Urinary bladder (tissue), 4 donors: ENCODE measurements around the gene CNOT9. TPM values are rescaled to one million over a fixed set of nuclear protein-coding genes. Genes with fewer than 3 reads are reported as not detected.

Experiments used
- DNase-seq: peaks from one replicate; pipeline ENCODE4 v3.0.0-alpha.2; 2015; ENCODE audit errors: extremely low spot score
- H3K27ac ChIP-seq: one replicate; pipeline ENCODE4 v1.5.1; 2013; ENCODE audit warnings: low read depth, mild to moderate bottlenecking, moderate library complexity
- H3K36me3 ChIP-seq: one replicate; pipeline ENCODE4 v1.6.1; 2013; ENCODE audit warnings: mild to moderate bottlenecking, moderate library complexity; ENCODE audit not compliant: insufficient read depth
- H3K4me1 ChIP-seq: one replicate; pipeline ENCODE4 v1.6.1; 2013; ENCODE audit warnings: mild to moderate bottlenecking, moderate library complexity; ENCODE audit not compliant: insufficient read depth
- H3K4me3 ChIP-seq: one replicate; pipeline ENCODE4 v1.5.1; 2013; ENCODE audit warnings: low read depth, low read length
- WGBS: extraction: QIAGEN DNeasy Blood & Tissue Kit; methylation state at CpG from one replicate; pipeline ENCODE4 v1.1.7; 2013; 5-methylcytosine and 5-hydroxymethylcytosine counted together
- polyA plus RNA-seq: library from polyadenylated mRNA; stranded (reverse); fragments of 200-250 nt; gene quantifications from one replicate; pipeline ENCODE4 v1.2.3, GENCODE V29; 2013
- small RNA-seq: library from RNA; depleted of rRNA; stranded (forward); fragments of <200 nt; gene quantifications from one replicate; pipeline ENCODE3, GENCODE V24; 2014
- total RNA-seq: library from RNA; depleted of rRNA; stranded (reverse); fragments of >200 nt; gene quantifications from one replicate; pipeline ENCODE4 v1.2.3, GENCODE V29; 2014
- donor health status: healthy with polysubstance abuse.
- donor health status: healthy.

The CNOT9 gene
- total and polyA plus RNA-seq, 2 donors, result 19.6 to 43.8 TPM

GRCh38 chr2:218642786-218643185 lies 74.1 kb downstream of the CNOT9 start:
- WGBS, result 91% methylated on average over 17 of the region's 17 CpGs
- no peaks in the 10 kb centered on the region for H3K4me1 ChIP-seq
- H3K4me3 ChIP-seq, result no peak overlapping the region
- no peaks in the 10 kb centered on the region for H3K36me3 ChIP-seq
- H3K27ac ChIP-seq, result no peak overlapping the region
- no peak for DNase-seq

GRCh38 chr2:218643751-218644310 lies 75.2 kb downstream of the CNOT9 start:
- WGBS, result 94% methylated on average over 10 of the region's 10 CpGs
- H3K4me3 ChIP-seq, result no peak overlapping the region
- H3K27ac ChIP-seq, result no peak overlapping the region
- no peaks in the 10 kb centered on the region for H3K36me3 ChIP-seq
- H3K4me1 ChIP-seq, result no peaks in the 10 kb centered on the region
- no peak for DNase-seq

- whole genome bisulfite sequencing, result 88% methylated on average over 11 of the region's 11 CpGs
- no peak for DNase-seq
- H3K36me3 ChIP-seq, result no peaks in the 10 kb centered on the region
- no peak overlapping the region for H3K4me3 ChIP-seq
- H3K27ac ChIP-seq, result no peak overlapping the region
- no peaks in the 10 kb centered on the region for H3K4me1 ChIP-seq
Observed at GRCh38 chr2:218644721-218645120, 76.1 kb downstream of the CNOT9 start.

GRCh38 chr2:218645126-218645525 lies 76.5 kb downstream of the CNOT9 start:
- H3K4me3 ChIP-seq, result no peak overlapping the region
- no peaks in the 10 kb centered on the region for H3K36me3 ChIP-seq
- WGBS, result 92% methylated on average over 1 of the region's 1 CpG

More at GRCh38 chr2:218645126-218645525, 76.5 kb downstream of the CNOT9 start:
- H3K27ac ChIP-seq, result no peak overlapping the region
- no peaks in the 10 kb centered on the region for H3K4me1 ChIP-seq
- no peak for DNase-seq

Small RNA genes lying within 50 kb of the gene (small RNA-seq; reads per million reads assigned to genes)
- gene RNU6-136P, result not detected

Other genes starting within 250 kb of the CNOT9 start
- gene CATIP, start 212.0 kb upstream of the CNOT9 start, total RNA-seq, result not detected
- not detected for gene CATIP, start 212.0 kb upstream of the CNOT9 start, polyA plus RNA-seq
- 1.7 TPM for gene SLC11A1, start 186.6 kb upstream of the CNOT9 start, total RNA-seq
- 19.7 TPM for gene SLC11A1, start 186.6 kb upstream of the CNOT9 start, polyA plus RNA-seq
- 66.2 TPM for gene CTDSP1, start 169.0 kb upstream of the CNOT9 start, total RNA-seq
- gene CTDSP1, start 169.0 kb upstream of the CNOT9 start, polyA plus RNA-seq, result 179 TPM
- not detected for gene VIL1, start 149.7 kb upstream of the CNOT9 start, total RNA-seq
- gene VIL1, start 149.7 kb upstream of the CNOT9 start, polyA plus RNA-seq, result 0.08 TPM
- gene USP37, start 488 bp upstream of the CNOT9 start, total RNA-seq, result 37.1 TPM
- 4.6 TPM for gene USP37, start 488 bp upstream of the CNOT9 start, polyA plus RNA-seq
- gene PLCD4, start 39.1 kb downstream of the CNOT9 start, total RNA-seq, result 6.7 TPM
- 28.4 TPM for gene PLCD4, start 39.1 kb downstream of the CNOT9 start, polyA plus RNA-seq
- gene ZNF142, start 90.8 kb downstream of the CNOT9 start, total RNA-seq, result 8.5 TPM
- gene ZNF142, start 90.8 kb downstream of the CNOT9 start, polyA plus RNA-seq, result 12.8 TPM
- gene BCS1L, start 90.8 kb downstream of the CNOT9 start, total RNA-seq, result 24.3 TPM
- 39.5 TPM for gene BCS1L, start 90.8 kb downstream of the CNOT9 start, polyA plus RNA-seq
- gene RNF25, start 103.2 kb downstream of the CNOT9 start, total RNA-seq, result 20.6 TPM
- 29.0 TPM for gene RNF25, start 103.2 kb downstream of the CNOT9 start, polyA plus RNA-seq
- gene STK36, start 103.2 kb downstream of the CNOT9 start, total RNA-seq, result 48.6 TPM
- 17.9 TPM for gene STK36, start 103.2 kb downstream of the CNOT9 start, polyA plus RNA-seq
- 8.8 TPM for gene TTLL4, start 142.0 kb downstream of the CNOT9 start, total RNA-seq
- gene TTLL4, start 142.0 kb downstream of the CNOT9 start, polyA plus RNA-seq, result 9.0 TPM
- gene CYP27A1, start 213.3 kb downstream of the CNOT9 start, total RNA-seq, result 10.3 TPM
- gene CYP27A1, start 213.3 kb downstream of the CNOT9 start, polyA plus RNA-seq, result 41.1 TPM